Measurements from ENCODE around the gene ELP4.

Gene ELP4

GRCh38 chr11:31509429-31510345 lies at the start of gene ELP4, which contains the start of gene IMMP1L:
TSS of gene ELP4 (plus strand) at chr11:31509767. CDS start at chr11:31509785, 18 bp downstream.
TSS of gene IMMP1L (minus strand) at chr11:31509622. CDS start at chr11:31463276, 46,346 bp downstream.
- H3K27ac Mint-ChIP-seq, result peak within 1 kb of the TSS; percentile 100
- H3K4me3 Mint-ChIP-seq, result peak within 1 kb of the TSS; percentile 95
- no peaks in the 10 kb centered on the region for H3K9me3 Mint-ChIP-seq
- H3K27me3 Mint-ChIP-seq (ENCODE audit: low read depth, poor library complexity), result no peaks in the 10 kb centered on the region
- no peak for TF ChIP-seq CTCF (IDR thresholded peaks at IDR 0.05)
- DNase-seq, result peak; percentile 93
- H3K4me1 Mint-ChIP-seq, result peaks cover 29% of the 10 kb centered on the region
- peaks cover 22% of the 10 kb centered on the region for H3K36me3 Mint-ChIP-seq (ENCODE audit: low read depth)

- no peak for TF ChIP-seq CTCF (IDR thresholded peaks at IDR 0.05)
- DNase-seq, result no peak
- Mint-ChIP-seq H3K4me3 (no peak overlapping the region), H3K27ac (no peak overlapping the region), H3K27me3 (ENCODE audit: low read depth, poor library complexity) (no peaks in the 10 kb centered on the region), H3K9me3 (peaks cover 43% of the 10 kb centered on the region), H3K36me3 (ENCODE audit: low read depth) (peaks cover 71% of the 10 kb centered on the region), H3K4me1 (no peaks in the 10 kb centered on the region)
These were observed 45.1 kb upstream of the ELP4 start for GRCh38 chr11:31464436-31464835.

GRCh38 chr11:31474083-31474482 lies 35.5 kb upstream of the ELP4 start:
- Mint-ChIP-seq H3K36me3 (ENCODE audit: low read depth) (peaks cover 43% of the 10 kb centered on the region), H3K4me3 (no peak overlapping the region), H3K27ac (no peak overlapping the region), H3K4me1 (no peaks in the 10 kb centered on the region), H3K27me3 (ENCODE audit: low read depth, poor library complexity) (no peaks in the 10 kb centered on the region), H3K9me3 (no peaks in the 10 kb centered on the region)
- DNase-seq, result no peak
- no peak for TF ChIP-seq CTCF (IDR thresholded peaks at IDR 0.05)

- H3K4me3 Mint-ChIP-seq, result no peak overlapping the region
- H3K4me1 Mint-ChIP-seq, result no peaks in the 10 kb centered on the region
- no peak for DNase-seq
- TF ChIP-seq CTCF (IDR thresholded peaks at IDR 0.05), result no peak
- no peak overlapping the region for H3K27ac Mint-ChIP-seq
- H3K36me3 Mint-ChIP-seq (ENCODE audit: low read depth), result peaks cover 12% of the 10 kb centered on the region
- H3K27me3 Mint-ChIP-seq (ENCODE audit: low read depth, poor library complexity), result no peaks in the 10 kb centered on the region
- H3K9me3 Mint-ChIP-seq, result no peaks in the 10 kb centered on the region
These were observed 31.9 kb upstream of the ELP4 start for GRCh38 chr11:31477528-31478222.

GRCh38 chr11:31478223-31478590 lies 31.4 kb upstream of the ELP4 start:
- H3K4me3 Mint-ChIP-seq, result no peak overlapping the region
- no peaks in the 10 kb centered on the region for H3K9me3 Mint-ChIP-seq
- H3K27ac Mint-ChIP-seq, result no peak overlapping the region
- DNase-seq, result no peak
- peaks cover 12% of the 10 kb centered on the region for H3K36me3 Mint-ChIP-seq (ENCODE audit: low read depth)
- TF ChIP-seq CTCF (IDR thresholded peaks at IDR 0.05), result no peak
- no peaks in the 10 kb centered on the region for H3K4me1 Mint-ChIP-seq
- no peaks in the 10 kb centered on the region for H3K27me3 Mint-ChIP-seq (ENCODE audit: low read depth, poor library complexity)
